Immature natural killer cell (primary cell): ENCODE results near the gene MOB2. TPM values are rescaled to one million over a fixed set of nuclear protein-coding genes. Genes with fewer than 3 reads are reported as not detected.

Source experiments
- DNase-seq, 3 donors: peaks; one replicate each; pipeline ENCODE4 v3.0.0; 2022; ENCODE audit warnings: mixed read lengths in 1 of 3
- H3K27ac Mint-ChIP-seq, 6 donors: one replicate each; pipeline ENCODE4 v1.8.0; 2020; ENCODE audit warnings: mixed read lengths in 6 of 6, mild to moderate bottlenecking in 5 of 6, inconsistent platforms in 4 of 6, moderate library complexity in 3 of 6
- H3K27me3 Mint-ChIP-seq, 3 donors: one replicate each; pipeline ENCODE4 v1.8.0; 2020 to 2021; ENCODE audit warnings: low read depth in 3 of 3, mild to moderate bottlenecking in 3 of 3, mixed read lengths in 3 of 3, moderate library complexity in 3 of 3, inconsistent platforms in 1 of 3
- H3K36me3 Mint-ChIP-seq, 3 donors: one replicate each; pipeline ENCODE4 v1.8.0; 2020; ENCODE audit warnings: mixed read lengths in 3 of 3, inconsistent platforms in 2 of 3, mild to moderate bottlenecking in 2 of 3
- H3K4me1 Mint-ChIP-seq, 2 donors: one replicate each; pipeline ENCODE4 v1.8.0; 2020; ENCODE audit warnings: inconsistent platforms in 2 of 2, mild to moderate bottlenecking in 2 of 2, mixed read lengths in 2 of 2, moderate library complexity in 1 of 2
- H3K4me3 Mint-ChIP-seq, 5 donors: one replicate each; pipeline ENCODE4 v1.8.0; 2020; ENCODE audit warnings: mild to moderate bottlenecking in 5 of 5, mixed read lengths in 5 of 5, inconsistent platforms in 3 of 5, moderate library complexity in 3 of 5
- H3K9me3 Mint-ChIP-seq, 6 donors: one replicate each; pipeline ENCODE4 v1.8.0; 2020; ENCODE audit warnings: mild to moderate bottlenecking in 6 of 6, mixed read lengths in 6 of 6, inconsistent platforms in 4 of 6, moderate library complexity in 3 of 6
- polyA plus RNA-seq, 3 donors: library from polyadenylated mRNA; unstranded; fragments of 300-500 nt; fragmentation: Illumina TruSeq; gene quantifications; one replicate each; pipeline ENCODE4 v1.2.3, GENCODE V29; 2021

The MOB2 gene
- polyA plus RNA-seq, 3 donors from 2014 or later = 43.7 to 70.9 (median 68.8) TPM

GRCh38 chr11:1473786-1474185 lies 12.8 kb downstream of the MOB2 start:
- Mint-ChIP-seq H3K36me3 (peaks cover 4 to 33% (median 11%) of the 10 kb centered on the region in 3 donors), H3K4me1 (no peaks in the 10 kb centered on the region), H3K27me3 (peaks cover 0 to 1% (median 0%) of the 10 kb centered on the region in 3 donors), H3K9me3 (no peaks in the 10 kb centered on the region), H3K27ac (no peak overlapping the region), H3K4me3 (no peak overlapping the region)
- no peak for DNase-seq

- Mint-ChIP-seq H3K27ac (no peak overlapping the region), H3K36me3 (peaks cover 4 to 28% (median 11%) of the 10 kb centered on the region in 3 donors), H3K9me3 (no peaks in the 10 kb centered on the region), H3K4me3 (no peak overlapping the region), H3K27me3 (peaks cover 0 to 4% (median 1%) of the 10 kb centered on the region in 3 donors), H3K4me1 (no peaks in the 10 kb centered on the region)
- no peak for DNase-seq
Observed at GRCh38 chr11:1473011-1473628, 13.5 kb downstream of the MOB2 start.

GRCh38 chr11:1472180-1473005 lies 14.2 kb downstream of the MOB2 start:
- Mint-ChIP-seq H3K4me1 (peaks cover 2% of the 10 kb centered on the region in 2 donors), H3K27ac (no peak overlapping the region), H3K4me3 (no peak overlapping the region), H3K27me3 (peaks cover 0 to 4% (median 1%) of the 10 kb centered on the region in 3 donors), H3K36me3 (peaks cover 4 to 25% (median 11%) of the 10 kb centered on the region in 3 donors), H3K9me3 (no peaks in the 10 kb centered on the region)
- DNase-seq = no peak

GRCh38 chr11:1471736-1472135 lies 14.8 kb downstream of the MOB2 start:
- H3K4me3 Mint-ChIP-seq = no peak overlapping the region
- H3K9me3 Mint-ChIP-seq = no peaks in the 10 kb centered on the region
- H3K36me3 Mint-ChIP-seq = peaks cover 4 to 31% (median 11%) of the 10 kb centered on the region in 3 donors
- no peak for DNase-seq
- H3K27ac Mint-ChIP-seq = no peak overlapping the region
- H3K27me3 Mint-ChIP-seq = peaks cover 1 to 7% (median 4%) of the 10 kb centered on the region in 3 donors
- peaks cover 6 to 8% of the 10 kb centered on the region in 2 donors for H3K4me1 Mint-ChIP-seq

- no peak for DNase-seq
- H3K9me3 Mint-ChIP-seq = no peaks in the 10 kb centered on the region
- peaks cover 4 to 26% (median 6%) of the 10 kb centered on the region in 3 donors for H3K36me3 Mint-ChIP-seq
- H3K4me1 Mint-ChIP-seq = peaks cover 6 to 8% of the 10 kb centered on the region in 2 donors
- H3K4me3 Mint-ChIP-seq = no peak overlapping the region
- H3K27ac Mint-ChIP-seq = no peak overlapping the region
- H3K27me3 Mint-ChIP-seq = peaks cover 1 to 8% (median 7%) of the 10 kb centered on the region in 3 donors
Observed at GRCh38 chr11:1470681-1471611, 15.6 kb downstream of the MOB2 start.

GRCh38 chr11:1469911-1470680 lies 16.5 kb downstream of the MOB2 start:
- Mint-ChIP-seq H3K36me3 (peaks cover 4 to 19% (median 6%) of the 10 kb centered on the region in 3 donors), H3K27me3 (peaks cover 1 to 8% (median 7%) of the 10 kb centered on the region in 3 donors), H3K4me1 (peaks cover 8 to 10% of the 10 kb centered on the region in 2 donors), H3K9me3 (no peaks in the 10 kb centered on the region), H3K27ac (no peak overlapping the region), H3K4me3 (no peak overlapping the region)
- DNase-seq = no peak

- H3K4me1 Mint-ChIP-seq = peaks cover 8 to 10% of the 10 kb centered on the region in 2 donors
- peak overlapping the region in 1 of 6 donors; percentile 17 for H3K27ac Mint-ChIP-seq
- H3K4me3 Mint-ChIP-seq = no peak overlapping the region
- H3K27me3 Mint-ChIP-seq = peaks cover 1 to 8% (median 7%) of the 10 kb centered on the region in 3 donors
- no peak for DNase-seq
- peaks cover 4 to 13% (median 5%) of the 10 kb centered on the region in 3 donors for H3K36me3 Mint-ChIP-seq
- no peaks in the 10 kb centered on the region for H3K9me3 Mint-ChIP-seq
Observed at GRCh38 chr11:1469287-1469910, 17.2 kb downstream of the MOB2 start.

- DNase-seq = no peak
- Mint-ChIP-seq H3K27ac (no peak overlapping the region), H3K36me3 (peaks cover 0 to 8% (median 0%) of the 10 kb centered on the region in 3 donors), H3K4me1 (peaks cover 8 to 10% of the 10 kb centered on the region in 2 donors), H3K9me3 (no peaks in the 10 kb centered on the region), H3K4me3 (no peak overlapping the region), H3K27me3 (peaks cover 1 to 8% (median 7%) of the 10 kb centered on the region in 3 donors)
Observed at GRCh38 chr11:1468473-1469066, 18.0 kb downstream of the MOB2 start.

- no peak overlapping the region for H3K27ac Mint-ChIP-seq
- no peaks in the 10 kb centered on the region for H3K9me3 Mint-ChIP-seq
- DNase-seq = no peak
- H3K4me1 Mint-ChIP-seq = peaks cover 8 to 10% of the 10 kb centered on the region in 2 donors
- H3K36me3 Mint-ChIP-seq = peaks cover 0 to 8% (median 0%) of the 10 kb centered on the region in 3 donors
- no peak overlapping the region for H3K4me3 Mint-ChIP-seq
- H3K27me3 Mint-ChIP-seq = peaks cover 1 to 8% (median 7%) of the 10 kb centered on the region in 3 donors
Observed at GRCh38 chr11:1468002-1468401, 18.6 kb downstream of the MOB2 start.

- H3K4me3 Mint-ChIP-seq = no peak overlapping the region
- H3K36me3 Mint-ChIP-seq = peaks cover 0 to 8% (median 0%) of the 10 kb centered on the region in 3 donors
- peaks cover 8 to 10% of the 10 kb centered on the region in 2 donors for H3K4me1 Mint-ChIP-seq
- peaks cover 1 to 8% (median 7%) of the 10 kb centered on the region in 3 donors for H3K27me3 Mint-ChIP-seq
- DNase-seq = no peak
- peak overlapping the region in 2 of 6 donors; percentile 31 to 50 for H3K27ac Mint-ChIP-seq
- H3K9me3 Mint-ChIP-seq = no peaks in the 10 kb centered on the region
Observed at GRCh38 chr11:1467270-1467669, 19.3 kb downstream of the MOB2 start.

- H3K9me3 Mint-ChIP-seq = no peaks in the 10 kb centered on the region
- DNase-seq = no peak
- peak overlapping the region in 3 of 6 donors; percentile 8 to 56 (median 50) for H3K27ac Mint-ChIP-seq
- peaks cover 0 to 8% (median 0%) of the 10 kb centered on the region in 3 donors for H3K36me3 Mint-ChIP-seq
- H3K4me3 Mint-ChIP-seq = no peak overlapping the region
- H3K27me3 Mint-ChIP-seq = peaks cover 1 to 8% (median 7%) of the 10 kb centered on the region in 3 donors
- peaks cover 8 to 10% of the 10 kb centered on the region in 2 donors for H3K4me1 Mint-ChIP-seq
Observed at GRCh38 chr11:1466784-1467183, 19.8 kb downstream of the MOB2 start.

- Mint-ChIP-seq H3K4me1 (peaks cover 8 to 10% of the 10 kb centered on the region in 2 donors), H3K36me3 (peaks cover 0 to 8% (median 0%) of the 10 kb centered on the region in 3 donors), H3K27ac (no peak overlapping the region), H3K4me3 (no peak overlapping the region), H3K9me3 (no peaks in the 10 kb centered on the region), H3K27me3 (peaks cover 3 to 8% (median 3%) of the 10 kb centered on the region in 3 donors)
- no peak for DNase-seq
Observed at GRCh38 chr11:1463056-1463455, 23.5 kb downstream of the MOB2 start.
